ENCODE results near the gene CCDC82.

- TF ChIP-seq CTCF (IDR thresholded peaks at IDR 0.05) = no peak
- TF ChIP-seq POLR2A (IDR thresholded peaks at IDR 0.05) = no peak
These were observed 5.6 kb downstream of the CCDC82 start for GRCh38 chr11:96384156-96384555.

All from uterus (tissue), 2 donors.